ENCODE measurements around the gene XPOT.

- no peak for TF ChIP-seq CTCF (conservative IDR thresholded peaks at IDR 0.05)
- TF ChIP-seq ZFX (IDR thresholded peaks at IDR 0.05), result no peak
These were observed 66.3 kb downstream of the XPOT start for GRCh38 chr12:64470495-64470894.

Data from C4-2B (cell line).